LNCAP (cell line): ENCODE measurements around the gene RBFOX1.

Source experiments
- CTCF ChIP-seq: fragments of 450-650 bp; IDR thresholded peaks from 2 replicates; pipeline ENCODE4 v1.5.1; 2017; ENCODE audit warnings: mild to moderate bottlenecking

Gene RBFOX1

DNA sequence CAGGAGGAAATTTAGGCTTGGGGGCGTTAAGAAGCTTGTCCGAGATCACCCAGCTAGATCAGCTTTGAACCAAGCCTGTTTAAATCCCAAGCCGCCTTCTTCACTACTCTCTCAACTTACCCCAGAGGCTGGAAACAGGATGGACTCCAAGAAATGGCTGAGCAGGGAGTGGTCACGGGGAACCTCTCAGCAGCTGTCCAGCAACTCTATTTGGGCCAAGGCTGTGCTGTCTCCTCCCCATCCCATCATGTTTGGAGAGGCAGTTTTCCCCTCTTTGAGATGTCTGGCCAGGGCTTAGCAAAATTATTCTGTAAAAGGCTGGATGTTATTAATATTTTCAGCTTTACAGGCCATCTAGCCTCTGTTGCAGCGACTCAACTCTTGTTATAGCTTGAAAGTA is 305.7 kb downstream of the RBFOX1 start:
- no peak for TF ChIP-seq CTCF

GRCh38 chr16:7640334-7640733 is 307.7 kb downstream of the RBFOX1 start:
- TF ChIP-seq CTCF, result no peak

DNA sequence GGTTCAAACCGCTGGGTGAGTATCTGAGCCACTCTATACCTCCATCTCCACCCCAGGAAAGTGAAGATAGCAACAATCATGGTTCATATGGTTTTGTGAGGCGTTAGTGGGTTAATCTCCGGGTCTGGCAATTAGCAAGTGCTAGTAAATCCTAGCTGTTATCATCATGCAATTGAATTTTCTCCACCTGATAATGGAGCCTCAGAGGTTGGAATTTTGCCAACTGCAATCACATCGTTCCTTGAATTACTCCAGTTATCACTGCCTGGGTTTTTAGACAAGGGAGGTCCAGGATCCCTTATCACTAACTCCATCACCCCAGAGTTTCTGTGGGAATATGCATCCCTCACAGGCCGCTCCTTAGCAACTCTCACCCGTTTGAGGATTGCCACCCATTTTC is 311.5 kb downstream of the RBFOX1 start:
- no peak for TF ChIP-seq CTCF

- no peak for TF ChIP-seq CTCF
These were observed 312.2 kb downstream of the RBFOX1 start for GRCh38 chr16:7644811-7645210.

DNA sequence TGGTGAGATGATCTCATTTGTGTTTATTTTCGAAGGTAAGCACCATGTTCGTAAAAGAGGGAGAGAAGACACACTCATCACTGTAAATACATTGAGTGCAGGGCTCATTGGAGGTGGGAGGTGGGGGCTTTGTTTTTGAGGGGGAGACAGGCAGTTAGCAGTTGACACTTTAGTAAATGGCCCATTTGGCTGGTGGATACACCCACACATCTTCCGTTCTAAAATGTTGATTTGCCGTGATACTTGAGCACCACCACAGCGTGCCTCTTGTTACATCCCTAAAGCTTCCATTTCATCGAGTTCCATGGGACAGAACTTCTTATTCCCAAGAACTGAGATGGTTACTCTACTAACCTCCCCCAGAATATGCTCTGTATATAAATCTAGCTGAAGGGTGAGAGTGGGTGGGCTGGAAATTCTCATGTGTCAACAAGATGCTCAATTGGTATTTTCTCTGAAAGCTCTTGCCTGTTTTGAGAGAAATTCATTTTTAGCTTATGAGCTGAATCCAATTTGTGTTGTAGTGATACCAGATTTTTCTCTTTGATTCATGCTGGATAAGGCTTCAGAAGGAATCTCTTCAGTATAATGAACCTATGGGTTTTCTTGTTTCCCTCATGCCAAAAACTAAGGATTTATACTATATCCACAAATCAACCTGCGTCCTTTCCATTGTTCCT is 314.3 kb downstream of the RBFOX1 start:
- no peak for TF ChIP-seq CTCF

DNA sequence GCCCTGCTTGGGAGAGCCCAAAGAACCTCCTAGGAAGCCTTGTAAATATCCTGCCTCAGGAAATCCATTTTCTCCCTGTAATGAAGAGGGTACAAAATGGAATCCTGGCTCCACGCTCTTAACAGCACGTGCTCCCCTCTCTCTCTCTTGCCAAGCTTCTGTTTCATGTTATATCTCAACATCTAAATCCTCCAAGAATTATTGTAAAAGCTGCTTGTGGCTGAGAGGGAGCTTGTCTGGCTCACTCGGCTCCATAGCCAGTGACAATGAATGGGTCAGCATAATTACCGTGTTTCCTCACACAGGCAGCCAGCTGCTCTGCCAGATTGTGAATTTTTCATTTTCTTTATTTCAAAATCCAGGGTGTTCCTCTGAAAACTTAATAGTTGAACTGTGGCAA is 317.8 kb downstream of the RBFOX1 start:
- no peak for TF ChIP-seq CTCF

GRCh38 chr16:7651803-7652570 is 319.3 kb downstream of the RBFOX1 start:
- no peak for TF ChIP-seq CTCF
